Activated T-helper 9 cell treated with anti-CD3 and anti-CD28 coated beads, Interleukin-2, amount 50 U/mL, for 16 hours (primary cell): Measurements from ENCODE around the gene PRXL2A.
"Not testable (repeated sequence)": the region's sequence is repeated elsewhere in the genome, so short reads cannot be mapped to it uniquely, and the experiment has no call there.

Experiments used
- DNase-seq: peaks from one replicate; pipeline ENCODE4 v3.0.0-alpha.2; 2020; ENCODE audit warnings: low read depth

Gene PRXL2A

GRCh38 chr10:80462299-80462980 lies 54.1 kb downstream of the PRXL2A start:
- DNase-seq = no peak

GRCh38 chr10:80462981-80463741 lies 54.8 kb downstream of the PRXL2A start:
- DNase-seq = no peak

GRCh38 chr10:80463868-80464267 lies 55.5 kb downstream of the PRXL2A start:
- DNase-seq = no peak

GRCh38 chr10:80464557-80465450 lies 56.5 kb downstream of the PRXL2A start:
- no peak for DNase-seq

DNA sequence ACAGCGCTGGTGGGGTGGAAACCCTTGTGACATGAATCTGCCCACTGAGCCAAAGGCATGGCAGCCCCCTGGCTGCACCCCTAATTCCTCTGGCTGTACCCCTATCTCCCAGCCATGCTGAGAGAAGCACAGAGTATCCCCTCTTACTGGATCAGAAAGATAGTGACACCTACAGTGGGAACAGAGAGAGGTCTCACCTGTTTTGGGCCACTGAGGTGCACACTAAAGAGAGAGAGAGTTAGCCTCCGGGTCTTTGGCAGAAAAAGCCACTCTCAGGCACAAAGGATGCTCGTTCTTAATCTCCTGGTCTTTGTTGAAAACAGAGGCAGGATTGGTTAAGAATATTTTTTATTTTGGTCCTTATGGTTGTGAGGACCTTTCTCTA lies 57.1 kb downstream of the PRXL2A start:
- DNase-seq = no peak

- DNase-seq = no peak
Observed at GRCh38 chr10:80465839-80466590, 57.7 kb downstream of the PRXL2A start.

- no peak for DNase-seq
Observed at GRCh38 chr10:80466724-80467326, 58.5 kb downstream of the PRXL2A start.

- DNase-seq = no peak
Observed at GRCh38 chr10:80468002-80468401, 59.7 kb downstream of the PRXL2A start.

DNA sequence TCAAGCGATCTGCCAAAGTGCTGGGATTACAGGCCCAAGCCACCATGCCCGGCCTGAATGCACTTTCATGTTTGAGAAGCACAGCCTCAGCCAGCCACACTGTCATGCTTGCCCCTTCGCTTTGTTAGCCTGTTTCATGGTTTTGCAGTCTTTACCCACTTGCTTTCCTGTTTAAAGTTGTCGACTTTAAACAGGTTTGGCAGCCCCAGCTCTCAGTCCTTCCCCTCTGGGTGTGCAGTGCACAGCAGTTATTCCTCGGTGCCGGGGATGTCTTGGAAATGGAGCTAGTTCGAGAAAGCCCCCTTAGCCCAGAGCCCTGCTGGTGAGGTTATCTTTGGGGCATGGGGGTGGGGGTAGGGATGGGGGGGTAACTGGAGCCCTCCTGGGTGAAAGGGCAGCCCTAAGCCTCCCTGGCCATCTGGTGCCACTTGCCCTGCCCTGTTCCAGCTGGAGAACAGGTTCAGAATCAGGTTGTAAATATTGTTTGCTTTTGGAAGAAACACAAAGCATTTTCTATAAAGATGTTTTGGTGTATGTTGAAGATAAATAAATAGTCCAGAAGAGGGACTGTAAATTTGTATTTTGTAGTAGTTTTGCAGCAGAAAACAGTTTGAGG lies 60.6 kb downstream of the PRXL2A start:
- no peak for DNase-seq

DNA sequence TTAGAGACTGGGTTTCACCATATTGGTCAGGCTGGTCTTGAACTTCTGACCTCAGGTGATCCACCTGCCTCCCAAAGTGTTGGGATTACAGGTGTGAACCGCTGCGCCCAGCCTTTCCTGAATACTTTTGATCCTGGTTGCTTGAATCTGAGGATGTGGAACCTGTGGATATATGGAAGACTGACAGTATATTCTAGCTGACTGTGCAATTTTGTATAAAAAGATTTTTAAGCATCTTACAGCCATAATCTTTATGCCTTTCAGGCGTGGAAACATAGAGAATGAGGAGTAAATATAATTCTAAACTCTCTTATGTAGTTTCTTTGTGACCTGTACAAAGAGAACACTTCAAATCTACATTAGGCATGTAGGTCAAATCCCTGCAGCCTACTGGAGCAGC lies 61.9 kb downstream of the PRXL2A start:
- no peak for DNase-seq

GRCh38 chr10:80471001-80471400 lies 62.6 kb downstream of the PRXL2A start:
- DNase-seq = no peak

GRCh38 chr10:80471715-80472233 lies 63.4 kb downstream of the PRXL2A start:
- DNase-seq = peak; percentile 34

GRCh38 chr10:80472234-80473095 lies 64.1 kb downstream of the PRXL2A start:
- no peak for DNase-seq

- DNase-seq = no peak
Observed at GRCh38 chr10:80473096-80473657, 64.8 kb downstream of the PRXL2A start.

DNA sequence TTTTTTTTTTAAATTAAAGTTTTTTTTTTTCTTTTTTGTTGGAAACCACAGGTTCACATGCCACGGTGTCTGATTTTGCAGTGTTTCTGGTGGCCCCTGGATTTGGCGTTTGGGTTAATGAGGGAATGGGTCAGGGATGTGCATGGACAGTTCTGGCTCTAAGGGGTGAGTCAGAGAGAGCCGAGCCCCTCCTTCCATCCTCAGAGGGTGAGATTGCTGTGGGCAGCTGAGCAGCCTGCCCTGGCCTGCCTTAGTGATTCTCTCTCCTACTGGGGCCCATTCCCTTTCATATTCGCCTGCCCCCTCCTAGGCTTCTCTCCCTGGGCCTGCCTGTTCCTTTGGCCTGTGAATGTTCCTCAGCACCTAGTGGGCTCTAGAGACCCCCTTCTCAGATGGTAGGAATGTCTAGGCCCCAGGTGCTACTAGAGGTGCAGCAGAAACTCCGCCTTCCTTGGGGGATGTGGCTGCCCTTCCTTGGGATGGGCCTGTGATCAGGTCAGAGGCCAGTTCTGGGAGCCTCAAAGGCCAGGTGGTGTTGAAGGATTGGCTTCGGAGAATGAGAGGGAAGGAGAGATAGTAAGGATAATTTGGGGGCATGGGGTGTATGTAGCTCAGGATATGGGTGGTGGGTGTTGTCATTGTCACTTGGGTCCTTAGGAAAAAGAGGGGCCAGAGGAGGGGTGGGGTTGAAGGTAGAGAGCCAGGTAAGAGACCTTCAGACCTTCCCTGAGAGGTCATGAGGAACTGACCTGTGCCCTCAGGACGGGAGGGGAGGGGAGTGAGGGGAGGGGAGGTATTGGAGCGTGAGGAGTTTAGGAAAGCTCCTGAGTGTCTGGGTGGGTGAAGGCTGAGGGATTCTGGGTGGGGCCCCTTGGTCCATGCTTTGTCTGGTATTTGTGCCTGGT lies 65.6 kb downstream of the PRXL2A start:
- DNase-seq = no peak

GRCh38 chr10:80474597-80474910 lies 66.2 kb downstream of the PRXL2A start:
- DNase-seq = no peak

DNA sequence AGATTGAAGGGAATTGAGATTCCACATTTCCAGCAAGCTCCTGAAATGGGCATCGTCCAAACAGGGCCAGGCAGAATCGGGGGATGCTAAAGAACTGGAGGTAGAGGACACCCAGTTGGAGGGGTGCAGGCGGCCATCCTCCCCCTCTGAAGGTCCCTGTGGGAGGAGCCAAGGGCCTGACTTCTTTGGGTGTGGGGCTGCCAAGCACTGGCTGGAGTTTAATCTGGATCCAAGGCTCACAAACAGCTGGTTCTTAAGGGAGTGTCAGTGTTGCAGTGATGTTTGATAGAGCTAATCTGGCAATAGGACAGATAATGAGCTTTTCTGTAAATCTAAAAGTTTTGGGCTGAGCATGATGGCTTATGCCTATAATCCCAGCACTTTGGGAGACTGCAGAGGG lies 66.6 kb downstream of the PRXL2A start:
- no peak for DNase-seq

DNA sequence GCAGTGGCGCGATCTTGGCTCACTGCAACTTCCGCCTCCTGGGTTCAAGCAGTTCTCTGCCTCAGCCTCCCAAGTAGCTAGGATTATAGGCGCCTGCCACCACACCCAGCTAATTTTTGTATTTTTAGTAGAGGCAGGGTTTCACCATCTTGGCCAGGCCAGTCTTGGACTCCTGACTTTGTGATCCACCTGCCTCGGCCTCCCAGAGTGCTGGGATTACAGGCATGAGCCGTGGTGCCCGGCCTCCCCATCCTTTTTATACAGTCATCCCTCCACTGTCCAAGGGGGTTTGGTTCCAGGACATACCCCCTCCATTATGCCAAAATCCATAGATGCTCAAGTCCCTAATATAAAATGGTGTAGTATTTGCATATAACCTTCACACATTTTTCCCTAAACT lies 67.3 kb downstream of the PRXL2A start:
- DNase-seq = not testable (repeated sequence)

DNA sequence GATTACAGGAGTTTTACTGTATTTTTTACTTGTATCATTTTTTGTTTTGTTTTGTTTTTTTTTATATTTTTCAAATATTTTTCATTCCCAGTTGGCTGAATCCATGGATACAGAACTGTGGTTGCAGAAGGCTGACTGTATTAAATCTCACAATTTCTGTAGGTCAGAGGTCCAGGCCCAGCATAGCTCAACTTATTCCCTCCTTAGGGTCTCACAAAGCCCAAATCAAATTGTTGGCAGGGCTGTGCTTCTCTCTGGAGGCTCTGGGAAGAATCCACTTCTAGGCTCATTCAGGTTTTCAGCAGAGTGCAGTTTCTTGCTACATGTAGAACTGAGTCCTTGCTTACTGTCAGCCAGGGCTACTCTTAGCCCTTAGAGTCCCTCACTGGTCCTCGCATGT lies 68.3 kb downstream of the PRXL2A start:
- DNase-seq = no peak
